B cell (primary cell): Measurements from ENCODE around the gene PRRT2.

Experiments used
- CTCF ChIP-seq: fragments of 200-600 bp; IDR thresholded peaks from one replicate; pipeline ENCODE4 v1.8.0; 2022; ENCODE audit warnings: antibody characterized with exemption, mild to moderate bottlenecking
- EZH2 ChIP-seq: IDR thresholded peaks from 2 replicates; pipeline ENCODE4 v1.6.1; 2012; ENCODE audit warnings: borderline replicate concordance, low read depth, mild to moderate bottlenecking, moderate library complexity, low read length; ENCODE audit not compliant: insufficient read depth, poor library complexity, severe bottlenecking

- TF ChIP-seq CTCF (no peak), EZH2 (no peak)
These were observed 1.3 kb upstream of the PRRT2 start for GRCh38 chr16:29810699-29811169.
